ENCODE measurements around the gene KAZN. TPM values are rescaled to one million over a fixed set of nuclear protein-coding genes. Genes with fewer than 3 reads are reported as not detected.

KAZN gene
- total and polyA plus RNA-seq, 11 donors: 0.65 to 6.5 (median 2.3) TPM

GRCh38 chr1:14740016-14740415, 141.5 kb downstream of the KAZN start:
- intact Hi-C loops (cut with DNase I): no loop called here
- H3K4me3 ChIP-seq: no peak overlapping the region
- no peaks in the 10 kb centered on the region for H3K36me3 ChIP-seq
- no peaks in the 10 kb centered on the region for H3K9me3 ChIP-seq
- H3K27ac ChIP-seq: no peak overlapping the region
- peaks cover 0 to 7% (median 0%) of the 10 kb centered on the region in 12 donors for H3K4me1 ChIP-seq
- DNase-seq (no peak), ATAC-seq (no peak)
- 23 to 33% (median 30%) methylated on average over 6 to 8 of the region's 8 CpGs for WGBS, 4 donors
- peaks cover 0 to 61% (median 4%) of the 10 kb centered on the region in 9 donors for H3K27me3 ChIP-seq
- TF ChIP-seq CTCF (IDR thresholded peaks at IDR 0.05) (no peak), POLR2A (IDR thresholded peaks at IDR 0.05) (no peak)

- intact Hi-C loops (cut with DNase I): no loop called here
- WGBS, 4 donors: 79 to 83% (median 81%) methylated on average over 5 of the region's 5 CpGs
- H3K36me3 ChIP-seq: no peaks in the 10 kb centered on the region
- peaks cover 0 to 7% (median 0%) of the 10 kb centered on the region in 12 donors for H3K4me1 ChIP-seq
- peaks cover 0 to 56% (median 4%) of the 10 kb centered on the region in 9 donors for H3K27me3 ChIP-seq
- TF ChIP-seq POLR2A (IDR thresholded peaks at IDR 0.05): no peak
- TF ChIP-seq CTCF (IDR thresholded peaks at IDR 0.05): no peak
- DNase-seq (no peak), ATAC-seq (no peak)
- no peak overlapping the region for H3K4me3 ChIP-seq
- H3K27ac ChIP-seq: no peak overlapping the region
- H3K9me3 ChIP-seq: no peaks in the 10 kb centered on the region
These were observed 142.6 kb downstream of the KAZN start for GRCh38 chr1:14741082-14741481.

- TF ChIP-seq CTCF (IDR thresholded peaks at IDR 0.05) (no peak), POLR2A (IDR thresholded peaks at IDR 0.05) (no peak)
- no peak for ATAC-seq
- Histone ChIP-seq H3K9me3 (no peaks in the 10 kb centered on the region), H3K36me3 (no peaks in the 10 kb centered on the region), H3K4me1 (peaks cover 0 to 7% (median 0%) of the 10 kb centered on the region in 12 donors), H3K27ac (no peak overlapping the region), H3K27me3 (peaks cover 0 to 56% (median 4%) of the 10 kb centered on the region in 9 donors), H3K4me3 (no peak overlapping the region)
- 51 to 63% (median 55%) methylated on average over 2 of the region's 2 CpGs for WGBS, 4 donors
- intact Hi-C loops (cut with DNase I): no loop called here
- DNase-seq: no peak
These were observed 143.0 kb downstream of the KAZN start for GRCh38 chr1:14741532-14741931.

- Histone ChIP-seq H3K36me3 (no peaks in the 10 kb centered on the region), H3K4me3 (no peak overlapping the region), H3K27me3 (peaks cover 0 to 55% (median 4%) of the 10 kb centered on the region in 9 donors), H3K4me1 (peaks cover 0 to 7% (median 0%) of the 10 kb centered on the region in 12 donors), H3K27ac (no peak overlapping the region), H3K9me3 (no peaks in the 10 kb centered on the region)
- no peak for TF ChIP-seq POLR2A (IDR thresholded peaks at IDR 0.05)
- no peak for TF ChIP-seq CTCF (IDR thresholded peaks at IDR 0.05)
- DNase-seq: no peak
- intact Hi-C loops (cut with DNase I): no loop called here
- peak in 2 of 4 donors; percentile 54 to 56 for ATAC-seq
- WGBS, 4 donors: 66 to 81% (median 78%) methylated on average over 9 of the region's 9 CpGs
These were observed 143.9 kb downstream of the KAZN start for GRCh38 chr1:14742181-14742980.
